ENCODE data around the gene POLDIP2.

Gene POLDIP2

GRCh38 chr17:28319598-28319935 is 37.8 kb downstream of the POLDIP2 start:
- TF ChIP-seq REST (IDR thresholded peaks at IDR 0.05; ENCODE audit: insufficient read depth in 1 of 2, low read depth in 2 of 2, low read length in 2 of 2) (no peak), POLR2AphosphoS5 (IDR thresholded peaks at IDR 0.05; ENCODE audit: low read depth, low read length) (no peak)

DNA sequence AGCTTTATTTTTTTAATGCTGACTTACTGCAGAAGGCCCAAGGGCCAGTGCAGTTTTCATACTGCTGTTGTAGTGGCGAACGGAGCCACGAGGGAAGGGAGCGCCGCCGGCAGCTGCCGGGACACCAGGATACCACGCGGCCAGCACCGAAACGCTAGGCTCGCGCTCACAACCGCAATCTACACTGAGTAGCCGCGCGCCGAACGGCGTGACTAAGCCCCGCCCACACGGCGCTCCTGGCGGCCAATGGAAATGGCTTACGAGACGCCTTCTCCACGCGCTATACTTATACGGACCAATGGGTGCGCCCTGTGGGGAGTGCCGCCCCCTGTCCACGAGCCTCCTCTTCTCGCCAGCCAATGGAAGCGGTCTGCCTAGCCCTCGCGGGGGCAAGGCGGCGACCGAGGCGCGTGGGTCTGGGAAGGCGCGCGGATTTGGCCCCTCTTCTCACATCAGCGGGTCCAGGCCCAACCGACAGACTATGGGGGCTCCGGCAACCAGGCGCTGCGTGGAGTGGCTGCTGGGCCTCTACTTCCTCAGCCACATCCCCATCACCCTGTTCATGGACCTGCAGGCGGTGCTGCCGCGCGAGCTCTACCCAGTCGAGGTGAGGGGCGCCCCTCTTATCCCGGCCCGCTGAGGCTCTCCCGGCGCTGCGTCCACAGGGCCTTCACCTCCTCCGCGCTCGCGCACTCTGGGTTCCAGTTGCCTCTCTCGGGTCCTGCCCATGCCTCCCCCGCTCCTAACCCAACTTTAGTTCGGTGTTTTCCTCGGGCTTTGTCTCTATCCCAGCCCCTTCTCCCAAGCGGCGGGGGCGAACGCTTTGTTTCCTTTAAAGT is 38.3 kb downstream of the POLDIP2 start, which contains the start of gene TMEM97:
Gene TMEM97, plus strand, starts transcription at position 442 of the 839 bp plus-strand sequence. Its CDS starts 40 bp downstream, at position 482.
- peak; percentile 81 for TF ChIP-seq POLR2AphosphoS5 (IDR thresholded peaks at IDR 0.05; ENCODE audit: low read depth, low read length)
- peak; percentile 66; the same call in 1 of the 2 replicates for TF ChIP-seq SIN3A (IDR thresholded peaks at IDR 0.05; ENCODE audit: borderline replicate concordance, insufficient read depth, low read length)
- TF ChIP-seq TAF1 (IDR thresholded peaks at IDR 0.05; ENCODE audit: borderline replicate concordance, insufficient read depth, low read length), result peak; percentile 88
- peak; percentile 59 for TF ChIP-seq FOXP2 (optimal IDR thresholded peaks at IDR 0.05; ENCODE audit: borderline replicate concordance, extremely low read depth, extremely low read length, insufficient read depth)
- peak in 1 of 2 experiments; percentile 56; a peak in 1 of 4 replicates for TF ChIP-seq REST (IDR thresholded peaks at IDR 0.05; ENCODE audit: insufficient read depth in 1 of 2, low read depth in 2 of 2, low read length in 2 of 2)

DNA sequence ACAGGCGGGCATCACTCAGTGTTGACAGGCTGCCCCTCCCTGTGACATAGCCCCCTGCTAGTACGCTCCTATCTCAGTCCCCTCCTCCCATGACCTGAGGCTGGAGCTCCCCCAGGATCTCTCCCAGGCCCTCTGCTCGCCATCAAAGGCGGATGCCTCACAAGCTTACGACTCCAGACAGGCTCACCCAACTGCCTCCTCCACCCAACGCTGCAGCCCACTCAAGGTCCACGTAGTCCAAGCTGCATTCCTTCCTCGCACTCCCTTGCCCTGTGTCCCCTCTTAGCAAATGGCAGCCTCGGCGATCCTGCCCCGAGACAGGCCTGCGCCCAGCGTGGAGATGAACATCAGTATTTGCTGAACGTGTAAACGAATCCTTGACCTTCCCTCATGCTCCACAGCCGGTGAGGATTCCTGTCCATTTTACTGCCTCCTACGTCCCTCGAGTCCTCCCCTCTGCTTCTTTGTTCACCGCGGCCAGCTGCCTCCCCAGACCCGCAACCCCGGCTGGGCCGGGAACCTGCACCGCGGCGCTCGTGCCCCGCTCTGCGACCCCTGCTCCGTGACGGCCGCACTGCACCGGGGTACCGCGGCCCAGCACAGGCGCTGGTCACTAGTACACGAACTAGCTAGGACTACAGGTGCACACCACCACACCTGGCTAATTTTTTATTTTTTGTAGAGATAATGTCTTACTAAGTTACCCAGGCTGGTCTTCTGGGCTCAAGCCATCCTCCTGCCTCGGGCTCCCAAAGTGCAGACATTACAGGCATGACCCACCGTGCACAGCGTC is 39.2 kb downstream of the POLDIP2 start:
- no peak for TF ChIP-seq REST (IDR thresholded peaks at IDR 0.05; ENCODE audit: insufficient read depth in 1 of 2, low read depth in 2 of 2, low read length in 2 of 2)
- no peak for TF ChIP-seq SIN3A (IDR thresholded peaks at IDR 0.05; ENCODE audit: borderline replicate concordance, insufficient read depth, low read length)
- no peak for TF ChIP-seq POLR2AphosphoS5 (IDR thresholded peaks at IDR 0.05; ENCODE audit: low read depth, low read length)
- TF ChIP-seq FOXP2 (optimal IDR thresholded peaks at IDR 0.05; ENCODE audit: borderline replicate concordance, extremely low read depth, extremely low read length, insufficient read depth), result no peak
- no peak for TF ChIP-seq TAF1 (IDR thresholded peaks at IDR 0.05; ENCODE audit: borderline replicate concordance, insufficient read depth, low read length)

- no peak for TF ChIP-seq FOXP2 (optimal IDR thresholded peaks at IDR 0.05; ENCODE audit: borderline replicate concordance, extremely low read depth, extremely low read length, insufficient read depth)
- no peak for TF ChIP-seq TAF1 (IDR thresholded peaks at IDR 0.05; ENCODE audit: borderline replicate concordance, insufficient read depth, low read length)
- no peak for TF ChIP-seq POLR2AphosphoS5 (IDR thresholded peaks at IDR 0.05; ENCODE audit: low read depth, low read length)
- no peak for TF ChIP-seq SIN3A (IDR thresholded peaks at IDR 0.05; ENCODE audit: borderline replicate concordance, insufficient read depth, low read length)
- no peak for TF ChIP-seq REST (IDR thresholded peaks at IDR 0.05; ENCODE audit: insufficient read depth in 1 of 2, low read depth in 2 of 2, low read length in 2 of 2)
Measured at GRCh38 chr17:28317099-28317965, 40.0 kb downstream of the POLDIP2 start.
